NCI-H748 (cell line): ENCODE data around the gene NAGS.
"Not testable (repeated sequence)": the region's sequence is repeated elsewhere in the genome, so short reads cannot be mapped to it uniquely, and the experiment has no call there.

Source experiments
- DNase-seq: peaks from one replicate; lab custom pipeline; 2025; ENCODE audit not compliant: unreplicated experiment; lab: John Stamatoyannopoulos, UW

Gene NAGS, protein sequence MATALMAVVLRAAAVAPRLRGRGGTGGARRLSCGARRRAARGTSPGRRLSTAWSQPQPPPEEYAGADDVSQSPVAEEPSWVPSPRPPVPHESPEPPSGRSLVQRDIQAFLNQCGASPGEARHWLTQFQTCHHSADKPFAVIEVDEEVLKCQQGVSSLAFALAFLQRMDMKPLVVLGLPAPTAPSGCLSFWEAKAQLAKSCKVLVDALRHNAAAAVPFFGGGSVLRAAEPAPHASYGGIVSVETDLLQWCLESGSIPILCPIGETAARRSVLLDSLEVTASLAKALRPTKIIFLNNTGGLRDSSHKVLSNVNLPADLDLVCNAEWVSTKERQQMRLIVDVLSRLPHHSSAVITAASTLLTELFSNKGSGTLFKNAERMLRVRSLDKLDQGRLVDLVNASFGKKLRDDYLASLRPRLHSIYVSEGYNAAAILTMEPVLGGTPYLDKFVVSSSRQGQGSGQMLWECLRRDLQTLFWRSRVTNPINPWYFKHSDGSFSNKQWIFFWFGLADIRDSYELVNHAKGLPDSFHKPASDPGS

DNA sequence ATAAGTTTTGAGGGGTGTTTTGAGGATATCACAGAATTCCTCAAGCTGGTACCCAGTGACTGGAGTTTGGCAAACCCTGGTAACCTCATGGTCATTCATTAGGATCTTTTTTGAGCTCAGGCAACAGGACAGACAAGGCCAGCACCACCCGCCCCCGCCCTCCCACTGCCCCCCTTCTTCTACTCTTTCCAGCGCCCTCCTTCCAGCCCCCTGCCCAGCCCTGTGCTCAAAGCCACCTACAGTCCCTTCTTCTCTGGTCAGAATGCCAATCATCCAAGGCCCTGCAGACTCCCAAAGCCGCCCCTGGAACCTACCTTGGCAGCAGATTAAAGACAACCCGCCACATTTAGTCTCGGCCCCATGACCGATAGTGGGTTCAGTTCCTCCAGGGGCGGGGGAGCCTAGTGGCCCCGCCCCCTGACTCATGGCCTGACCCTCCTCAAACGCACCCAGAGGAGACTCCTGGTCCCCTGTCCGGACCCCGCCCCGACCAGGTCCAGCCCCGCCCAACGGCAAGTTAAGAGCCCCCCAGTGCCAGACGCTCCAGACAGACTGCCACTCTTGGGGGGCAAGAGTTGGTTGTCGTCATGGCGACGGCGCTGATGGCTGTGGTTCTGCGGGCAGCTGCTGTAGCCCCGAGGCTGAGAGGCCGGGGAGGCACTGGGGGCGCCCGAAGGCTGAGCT lies at the start of gene NAGS:
NAGS (plus strand) TSS at position 546 of the 684 bp plus-strand sequence; CDS start at position 588, 42 bp downstream.
- DNase-seq = peak; percentile 46

DNA sequence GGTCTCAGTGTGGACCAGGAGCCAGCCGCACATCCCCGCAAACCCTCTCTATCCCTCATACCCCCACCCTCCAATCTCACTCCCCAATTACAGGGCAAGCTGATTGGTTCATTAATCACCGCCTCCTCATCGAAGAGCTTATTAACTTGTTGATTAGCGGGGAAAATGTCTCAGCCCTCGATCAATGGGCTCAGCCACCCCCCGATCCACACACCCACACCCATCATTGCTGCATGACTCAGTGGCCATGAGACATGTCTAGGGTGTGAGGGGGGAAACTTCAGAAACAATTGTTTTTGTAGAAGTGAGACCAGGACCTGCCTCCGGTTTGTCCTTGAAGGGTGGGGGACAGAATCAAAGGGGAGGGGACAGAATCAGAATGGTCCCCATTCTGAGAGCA lies 48.2 kb upstream of the NAGS start:
- DNase-seq = no peak

DNA sequence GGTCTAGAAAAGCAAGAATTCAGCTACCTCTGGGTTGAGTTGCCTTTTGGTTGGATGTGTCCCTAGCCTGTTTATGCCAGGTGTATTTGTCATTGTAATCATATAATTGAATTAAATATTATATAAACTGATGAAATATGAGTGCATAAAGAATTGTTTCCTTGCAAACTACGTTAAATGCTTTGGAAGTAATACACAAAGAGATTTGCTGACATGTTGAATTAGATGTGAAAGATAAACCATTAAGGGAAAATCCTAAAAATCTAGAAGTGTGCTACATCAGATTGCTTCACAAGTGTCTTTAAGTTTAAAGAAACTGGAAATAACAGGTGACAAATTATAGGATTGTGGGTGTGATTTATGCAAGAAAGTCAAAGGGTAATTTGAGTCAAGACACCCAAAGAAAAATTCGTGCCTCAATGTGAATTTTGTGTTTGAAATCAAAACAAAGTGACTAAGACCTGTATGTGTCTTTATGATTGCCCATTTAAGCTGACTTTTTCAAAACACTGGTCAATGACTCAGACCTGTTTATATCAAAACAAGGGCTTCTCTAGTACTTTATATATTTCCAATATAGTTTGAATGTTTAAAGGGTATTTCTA lies 45.6 kb upstream of the NAGS start:
- DNase-seq = no peak

- DNase-seq = not testable (repeated sequence)
Measured at GRCh38 chr17:43961292-43961691, 43.1 kb upstream of the NAGS start.

DNA sequence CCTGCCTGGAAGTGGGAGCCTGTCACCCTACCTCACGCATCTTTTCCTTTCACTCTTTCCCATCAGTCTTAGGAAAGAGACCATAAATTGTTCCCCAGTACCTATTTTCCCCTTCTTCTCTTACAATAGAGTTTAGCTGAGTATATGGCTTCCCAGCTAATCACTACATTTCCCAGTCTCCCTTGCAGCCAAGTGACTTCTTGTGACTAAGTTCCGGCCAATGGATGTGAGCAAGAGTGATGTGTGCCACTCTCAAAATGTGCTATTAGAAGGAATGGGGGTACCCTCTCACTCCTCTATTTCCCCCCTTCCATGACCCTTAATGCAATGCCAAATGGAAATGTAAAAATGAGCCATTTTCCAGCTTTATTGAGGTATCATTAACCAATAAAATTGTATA lies 42.5 kb upstream of the NAGS start:
- DNase-seq = no peak

GRCh38 chr17:43962479-43962878 lies 41.9 kb upstream of the NAGS start:
- DNase-seq = no peak

DNA sequence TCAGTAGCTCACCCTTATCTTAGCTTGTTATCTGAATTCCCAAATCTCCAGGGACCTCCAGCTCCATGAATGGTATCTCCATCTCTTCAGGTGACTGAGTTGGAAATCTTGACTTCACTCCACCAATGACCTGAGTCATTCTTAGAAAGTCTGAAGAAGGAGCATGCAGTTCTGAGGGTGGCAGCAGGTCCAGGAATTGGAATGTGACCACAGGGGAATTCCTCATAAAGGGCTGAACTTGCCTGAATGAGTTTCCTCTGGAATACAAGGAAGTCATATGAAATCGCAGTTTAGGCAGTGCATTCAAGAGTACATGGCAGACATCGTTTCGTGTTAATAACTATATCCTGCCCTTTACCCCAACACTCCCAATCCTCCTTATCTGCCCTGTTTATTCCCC lies 38.1 kb upstream of the NAGS start:
- DNase-seq = no peak

GRCh38 chr17:43967251-43967875 lies 37.1 kb upstream of the NAGS start:
- DNase-seq = no peak

- no peak for DNase-seq
Measured at GRCh38 chr17:43970366-43970765, 34.1 kb upstream of the NAGS start.

DNA sequence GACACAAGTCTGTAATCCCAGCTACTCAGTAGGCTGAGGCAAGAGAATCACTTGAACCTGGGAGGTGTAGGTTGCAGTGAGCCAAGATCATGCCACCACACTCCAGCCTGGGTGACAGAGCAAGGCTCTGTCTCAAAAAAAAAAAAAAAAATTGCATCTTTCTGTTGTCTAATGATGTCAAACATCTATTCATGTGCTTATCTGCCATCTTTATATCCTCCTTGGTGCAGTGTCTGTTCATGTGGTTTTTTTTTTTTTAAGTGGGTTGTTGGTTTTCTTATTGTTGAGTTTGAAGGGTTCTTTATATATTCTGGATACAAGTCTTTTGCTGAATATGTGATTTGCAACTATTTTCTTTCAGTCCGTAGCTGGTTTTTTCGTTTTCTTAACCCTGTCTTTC lies 33.0 kb upstream of the NAGS start:
- DNase-seq = not testable (repeated sequence)

- not testable (repeated sequence) for DNase-seq
Measured at GRCh38 chr17:43972444-43973212, 31.8 kb upstream of the NAGS start.

GRCh38 chr17:43974382-43975266 lies 29.8 kb upstream of the NAGS start:
- no peak for DNase-seq

DNA sequence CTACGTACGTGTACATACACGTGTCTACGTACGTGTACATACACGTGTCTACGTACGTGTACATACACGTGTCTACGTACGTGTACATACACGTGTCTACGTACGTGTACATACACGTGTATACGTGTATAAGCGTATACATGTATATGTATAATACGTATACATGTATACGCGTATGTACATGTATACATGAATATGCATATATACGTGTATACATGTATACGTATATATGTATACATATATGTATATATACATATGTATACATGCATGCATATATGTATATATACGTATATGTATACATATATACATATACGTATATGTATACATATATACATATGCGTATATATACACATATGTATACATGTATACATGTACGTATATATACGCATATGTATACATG lies 28.5 kb upstream of the NAGS start:
- DNase-seq = no peak

DNA sequence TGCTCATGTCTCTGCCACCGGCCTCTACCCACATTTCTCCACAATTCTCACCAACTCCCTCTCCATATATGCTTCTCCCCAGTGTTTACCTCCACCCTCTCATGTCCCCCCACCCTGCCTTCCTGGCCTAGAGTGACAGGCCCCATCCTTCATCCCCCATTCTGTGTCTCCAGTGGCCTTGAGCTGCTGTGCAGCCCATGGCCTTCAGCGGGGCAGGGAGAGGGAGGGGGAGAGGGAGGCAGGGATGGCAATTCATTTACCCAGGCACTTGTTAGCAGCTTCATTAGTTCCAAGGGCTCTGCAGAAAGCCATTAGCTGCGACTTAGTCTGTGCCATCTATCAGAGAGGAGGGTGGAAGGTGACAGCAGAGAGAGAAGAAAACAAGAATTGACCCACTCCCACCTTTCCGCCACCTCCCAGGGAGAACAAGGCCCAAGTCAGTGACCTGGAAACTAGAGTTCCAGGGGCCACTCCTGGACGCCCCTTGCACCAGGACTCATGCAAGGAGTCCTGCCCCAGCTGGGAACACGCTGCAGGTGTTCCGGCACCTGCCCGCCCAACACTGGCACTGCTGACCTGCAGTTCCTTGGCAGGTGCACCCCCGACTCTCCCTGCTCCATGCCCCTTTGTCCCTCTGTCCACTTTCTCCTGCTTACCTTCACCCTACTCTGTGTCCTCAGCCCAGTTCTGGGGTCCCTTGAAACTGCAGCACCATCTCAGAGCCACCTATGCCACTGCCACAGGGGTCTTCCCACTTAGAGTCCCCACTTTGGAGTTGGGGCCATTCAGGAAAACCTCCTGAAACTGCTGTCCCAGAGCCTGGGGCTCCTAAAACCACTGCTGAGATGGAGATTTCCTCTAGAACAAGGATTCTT lies 27.2 kb upstream of the NAGS start:
- DNase-seq = no peak

DNA sequence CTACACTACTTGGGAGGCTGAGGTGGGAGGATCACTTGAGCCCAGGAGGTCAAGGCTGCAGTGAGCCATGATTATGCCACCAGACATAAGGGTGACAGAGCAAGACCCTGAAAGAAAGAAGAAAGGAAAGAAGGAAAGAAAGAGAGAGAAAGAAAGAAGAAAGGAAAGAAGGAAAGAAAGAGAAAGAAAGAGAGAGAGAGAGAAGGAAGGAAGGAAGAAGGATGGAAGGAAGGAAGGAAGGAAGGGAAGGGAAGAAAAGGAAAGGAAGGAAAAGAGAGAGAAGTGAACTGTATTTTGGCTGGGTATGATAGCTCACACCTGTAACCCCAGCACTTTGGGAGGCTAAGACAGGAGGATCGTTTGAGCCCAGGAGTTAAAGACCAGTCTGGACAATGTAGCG lies 26.3 kb upstream of the NAGS start:
- no peak for DNase-seq

GRCh38 chr17:43979011-43979410 lies 25.4 kb upstream of the NAGS start:
- no peak for DNase-seq

DNA sequence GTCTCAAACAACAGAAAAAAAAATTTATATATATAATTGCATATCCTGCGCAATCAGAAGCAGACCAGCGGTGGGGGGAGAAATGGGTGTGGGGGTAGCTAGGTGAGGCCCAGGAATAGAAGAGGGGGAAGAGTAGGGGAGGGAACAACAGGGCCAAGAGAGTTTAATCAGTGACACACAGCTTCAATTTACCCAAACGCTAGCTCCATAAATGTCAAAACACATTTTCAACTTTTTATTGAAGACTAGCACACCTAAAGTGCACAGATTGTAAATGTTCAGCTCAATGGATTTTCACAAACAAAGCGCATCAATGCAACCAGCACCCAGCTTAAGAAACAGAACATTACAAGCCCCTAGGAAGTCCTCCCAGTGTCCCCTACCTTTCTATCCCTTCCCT lies 24.8 kb upstream of the NAGS start:
- no peak for DNase-seq

GRCh38 chr17:43982171-43982570 lies 22.3 kb upstream of the NAGS start:
- no peak for DNase-seq

DNA sequence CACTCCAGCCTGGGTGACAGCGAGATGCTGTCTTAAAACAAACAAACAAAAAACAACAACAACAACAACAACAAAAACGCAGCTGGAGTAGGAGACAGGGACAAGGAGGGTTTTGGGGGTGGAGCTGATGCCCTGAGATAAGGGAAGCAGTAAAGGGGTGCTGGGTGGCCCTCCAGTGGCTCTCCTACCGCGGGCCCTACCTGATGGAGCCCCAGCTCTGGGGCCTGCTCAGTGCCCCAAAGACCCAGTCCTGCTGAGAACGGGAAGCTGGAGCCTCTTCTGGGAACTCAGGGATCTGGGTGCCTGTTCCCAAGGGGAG lies 21.3 kb upstream of the NAGS start:
- no peak for DNase-seq
